Stimulated activated CD8-positive, alpha-beta memory T cell treated with anti-CD3 and anti-CD28 coated beads, Interleukin-7, amount 100 ng/mL, for 24 hours (primary cell): ENCODE results near the gene ADRM1.

Experiments used
- DNase-seq: peaks from one replicate; pipeline ENCODE4 v3.0.0-alpha.2; 2020; ENCODE audit warnings: low read depth

The ADRM1 gene

GRCh38 chr20:62281161-62281933 lies 21.4 kb upstream of the ADRM1 start:
- DNase-seq, result no peak

- DNase-seq, result no peak
Measured at GRCh38 chr20:62282103-62282502, 20.7 kb upstream of the ADRM1 start.

- DNase-seq, result no peak
Measured at GRCh38 chr20:62282877-62283503, 19.8 kb upstream of the ADRM1 start.

- no peak for DNase-seq
Measured at GRCh38 chr20:62284448-62284847, 18.3 kb upstream of the ADRM1 start.

GRCh38 chr20:62285151-62285550 lies 17.6 kb upstream of the ADRM1 start:
- no peak for DNase-seq

GRCh38 chr20:62285722-62286121 lies 17.1 kb upstream of the ADRM1 start:
- DNase-seq, result no peak

- no peak for DNase-seq
Measured at GRCh38 chr20:62286493-62287064, 16.2 kb upstream of the ADRM1 start.

- DNase-seq, result no peak
Measured at GRCh38 chr20:62287129-62287528, 15.7 kb upstream of the ADRM1 start.

GRCh38 chr20:62287759-62288534 lies 14.8 kb upstream of the ADRM1 start:
- no peak for DNase-seq

GRCh38 chr20:62288535-62289105 lies 14.2 kb upstream of the ADRM1 start:
- no peak for DNase-seq

GRCh38 chr20:62289131-62289530 lies 13.7 kb upstream of the ADRM1 start:
- DNase-seq, result no peak

- DNase-seq, result no peak
Measured at GRCh38 chr20:62289898-62290297, 12.9 kb upstream of the ADRM1 start.

- DNase-seq, result no peak
Measured at GRCh38 chr20:62291251-62292066, 11.3 kb upstream of the ADRM1 start.

- no peak for DNase-seq
Measured at GRCh38 chr20:62292108-62292507, 10.7 kb upstream of the ADRM1 start.

GRCh38 chr20:62293111-62293784 lies 9.5 kb upstream of the ADRM1 start:
- no peak for DNase-seq

- no peak for DNase-seq
Measured at GRCh38 chr20:62293946-62294345, 8.9 kb upstream of the ADRM1 start.

GRCh38 chr20:62294516-62294915 lies 8.3 kb upstream of the ADRM1 start:
- DNase-seq, result no peak

GRCh38 chr20:62296724-62297448 lies 5.9 kb upstream of the ADRM1 start:
- no peak for DNase-seq

- no peak for DNase-seq
Measured at GRCh38 chr20:62297449-62298227, 5.2 kb upstream of the ADRM1 start.
